ENCODE data around the gene FAAP100. TPM values are rescaled to one million over a fixed set of nuclear protein-coding genes. Genes with fewer than 3 reads are reported as not detected.

Gene FAAP100
- polyA plus RNA-seq, 1 of the 3 experiments (the other 2 are of a cell fraction): 18.9 TPM

- TF ChIP-seq REST (IDR thresholded peaks at IDR 0.05; ENCODE audit: low read depth, low read length) (no peak), POLR2AphosphoS5 (IDR thresholded peaks at IDR 0.05; ENCODE audit: low read depth, low read length) (no peak), GABPA (IDR thresholded peaks at IDR 0.05; ENCODE audit: low read depth) (no peak), RXRA (IDR thresholded peaks at IDR 0.05; ENCODE audit: borderline replicate concordance, low read depth) (no peak)
- TF ChIP-seq, protein P1, sequence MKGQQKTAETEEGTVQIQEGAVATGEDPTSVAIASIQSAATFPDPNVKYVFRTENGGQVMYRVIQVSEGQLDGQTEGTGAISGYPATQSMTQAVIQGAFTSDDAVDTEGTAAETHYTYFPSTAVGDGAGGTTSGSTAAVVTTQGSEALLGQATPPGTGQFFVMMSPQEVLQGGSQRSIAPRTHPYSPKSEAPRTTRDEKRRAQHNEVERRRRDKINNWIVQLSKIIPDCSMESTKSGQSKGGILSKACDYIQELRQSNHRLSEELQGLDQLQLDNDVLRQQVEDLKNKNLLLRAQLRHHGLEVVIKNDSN (IDR thresholded peaks at IDR 0.05; ENCODE audit: borderline replicate concordance, low read depth): no peak
These were observed 5.1 kb downstream of the FAAP100 start (continued) for GRCh38 chr17:81546906-81547613.

- no peaks in the 10 kb centered on the region for H3K27me3 ChIP-seq (ENCODE audit: insufficient read depth)
- no peak overlapping the region for H3K4me3 ChIP-seq (ENCODE audit: low read depth in 2 of 2, low read length in 1 of 2)
- CTCF ChIA-PET: interaction anchor here (1.1 to 1.7 kb wide), 4 partner anchors 7 to 292 kb away, joined by 3 to 8 read pairs (median 4); no protein-coding TSS in a partner anchor
- peaks cover 4% of the 10 kb centered on the region; the same call in 1 of the 2 replicates for H4K20me1 ChIP-seq (ENCODE audit: insufficient read depth)
- H3K9me2 ChIP-seq: no peaks in the 10 kb centered on the region
- H3K4me1 ChIP-seq (ENCODE audit: control insufficient read depth in 1 of 2, insufficient read depth in 2 of 2, low read depth in 1 of 2, low read length in 1 of 2): peaks cover 0 to 4% of the 10 kb centered on the region in 2 experiments; a peak in 1 of 4 replicates
- no peak overlapping the region for H3K27ac ChIP-seq (ENCODE audit: low read depth in 2 of 2, low read length in 1 of 2)
- 95% methylated on average over 17 of the region's 24 CpGs for WGBS (ENCODE audit: low lambda C conversion rate)
- H3K4me2 ChIP-seq: no peak overlapping the region
- H3K36me3 ChIP-seq (replicated peaks in 1 of 2; ENCODE audit: control insufficient read depth in 1 of 2, insufficient read depth in 2 of 2, low read length in 1 of 2): peaks cover 47 to 73% of the 10 kb centered on the region in 2 experiments
- DNase-seq: no peak
- POLR2A ChIA-PET: no interaction called here
- H3K79me2 ChIP-seq (ENCODE audit: insufficient read depth): peaks cover 23% of the 10 kb centered on the region; the same call in 1 of the 2 replicates
- H2AFZ ChIP-seq (ENCODE audit: low read depth): no peak overlapping the region
- no peaks in the 10 kb centered on the region for H3K9me3 ChIP-seq
- H3F3A ChIP-seq (replicated peaks; ENCODE audit: insufficient read depth): peaks cover 6% of the 10 kb centered on the region
- no peak overlapping the region for H3K9ac ChIP-seq
- TF ChIP-seq SIN3A (IDR thresholded peaks at IDR 0.05; ENCODE audit: borderline replicate concordance, low read depth, low read length) (no peak), YY1 (IDR thresholded peaks at IDR 0.05; ENCODE audit: low read depth) (no peak), IRF3 (IDR thresholded peaks at IDR 0.05; ENCODE audit: low read depth, low read length) (no peak), PBX3 (IDR thresholded peaks at IDR 0.05) (no peak), POLR2AphosphoS5 (IDR thresholded peaks at IDR 0.05; ENCODE audit: low read depth, low read length) (no peak), RXRA (IDR thresholded peaks at IDR 0.05; ENCODE audit: borderline replicate concordance, low read depth) (no peak), EZH2phosphoT487 (IDR thresholded peaks at IDR 0.05; ENCODE audit: borderline replicate concordance, low read depth) (no peak), MEF2A (IDR thresholded peaks at IDR 0.05; ENCODE audit: borderline replicate concordance, low read depth) (no peak), CHD2 (IDR thresholded peaks at IDR 0.05; ENCODE audit: low read length, partially characterized antibody) (no peak)
- TF ChIP-seq, protein P2, sequence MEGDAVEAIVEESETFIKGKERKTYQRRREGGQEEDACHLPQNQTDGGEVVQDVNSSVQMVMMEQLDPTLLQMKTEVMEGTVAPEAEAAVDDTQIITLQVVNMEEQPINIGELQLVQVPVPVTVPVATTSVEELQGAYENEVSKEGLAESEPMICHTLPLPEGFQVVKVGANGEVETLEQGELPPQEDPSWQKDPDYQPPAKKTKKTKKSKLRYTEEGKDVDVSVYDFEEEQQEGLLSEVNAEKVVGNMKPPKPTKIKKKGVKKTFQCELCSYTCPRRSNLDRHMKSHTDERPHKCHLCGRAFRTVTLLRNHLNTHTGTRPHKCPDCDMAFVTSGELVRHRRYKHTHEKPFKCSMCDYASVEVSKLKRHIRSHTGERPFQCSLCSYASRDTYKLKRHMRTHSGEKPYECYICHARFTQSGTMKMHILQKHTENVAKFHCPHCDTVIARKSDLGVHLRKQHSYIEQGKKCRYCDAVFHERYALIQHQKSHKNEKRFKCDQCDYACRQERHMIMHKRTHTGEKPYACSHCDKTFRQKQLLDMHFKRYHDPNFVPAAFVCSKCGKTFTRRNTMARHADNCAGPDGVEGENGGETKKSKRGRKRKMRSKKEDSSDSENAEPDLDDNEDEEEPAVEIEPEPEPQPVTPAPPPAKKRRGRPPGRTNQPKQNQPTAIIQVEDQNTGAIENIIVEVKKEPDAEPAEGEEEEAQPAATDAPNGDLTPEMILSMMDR (IDR thresholded peaks at IDR 0.05): no peak
- TF ChIP-seq, protein P1 (IDR thresholded peaks at IDR 0.05; ENCODE audit: borderline replicate concordance, low read depth): no peak
- TF ChIP-seq, protein P3, sequence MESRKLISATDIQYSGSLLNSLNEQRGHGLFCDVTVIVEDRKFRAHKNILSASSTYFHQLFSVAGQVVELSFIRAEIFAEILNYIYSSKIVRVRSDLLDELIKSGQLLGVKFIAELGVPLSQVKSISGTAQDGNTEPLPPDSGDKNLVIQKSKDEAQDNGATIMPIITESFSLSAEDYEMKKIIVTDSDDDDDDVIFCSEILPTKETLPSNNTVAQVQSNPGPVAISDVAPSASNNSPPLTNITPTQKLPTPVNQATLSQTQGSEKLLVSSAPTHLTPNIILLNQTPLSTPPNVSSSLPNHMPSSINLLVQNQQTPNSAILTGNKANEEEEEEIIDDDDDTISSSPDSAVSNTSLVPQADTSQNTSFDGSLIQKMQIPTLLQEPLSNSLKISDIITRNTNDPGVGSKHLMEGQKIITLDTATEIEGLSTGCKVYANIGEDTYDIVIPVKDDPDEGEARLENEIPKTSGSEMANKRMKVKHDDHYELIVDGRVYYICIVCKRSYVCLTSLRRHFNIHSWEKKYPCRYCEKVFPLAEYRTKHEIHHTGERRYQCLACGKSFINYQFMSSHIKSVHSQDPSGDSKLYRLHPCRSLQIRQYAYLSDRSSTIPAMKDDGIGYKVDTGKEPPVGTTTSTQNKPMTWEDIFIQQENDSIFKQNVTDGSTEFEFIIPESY (IDR thresholded peaks at IDR 0.05; ENCODE audit: borderline replicate concordance, low read depth): no peak
These were observed 6.8 kb downstream of the FAAP100 start for GRCh38 chr17:81545160-81545949.
